NCI-H526 (cell line): ENCODE results near the gene PIBF1.
A peak's percentile ranks its signal among the peaks of the same experiment; 100 is the strongest.
"Not testable (repeated sequence)": the region's sequence is repeated elsewhere in the genome, so short reads cannot be mapped to it uniquely, and the experiment has no call there.

ENCODE experiments used
- DNase-seq, 2 experiments: peaks; one replicate each; lab custom pipeline; 2025; lab: John Stamatoyannopoulos, UW

The PIBF1 gene

GRCh38 chr13:73025217-73026012 lies 243.5 kb downstream of the PIBF1 start:
- DNase-seq, result no peak

DNA sequence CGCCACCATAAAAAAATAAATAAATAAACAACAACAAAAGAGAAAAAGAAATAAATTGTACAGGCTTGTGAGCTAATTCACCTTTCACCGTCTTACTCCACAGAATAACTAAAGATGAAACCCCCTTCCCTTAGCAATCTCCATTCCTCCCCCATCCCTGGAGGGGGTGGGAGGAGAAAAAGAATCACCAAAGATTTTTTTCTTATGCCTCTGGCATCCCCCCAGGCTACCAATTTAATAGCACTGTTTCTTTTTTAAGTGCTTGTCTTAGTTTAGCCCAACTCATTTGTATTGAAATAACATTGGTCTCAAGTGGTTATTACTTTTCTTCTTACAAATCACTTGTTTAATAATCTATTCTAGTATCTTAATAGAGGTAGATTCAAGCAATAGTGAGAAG lies 253.0 kb downstream of the PIBF1 start:
- no peak for DNase-seq

- DNase-seq, result no peak
These were observed 253.7 kb downstream of the PIBF1 start for GRCh38 chr13:73035660-73036059.

DNA sequence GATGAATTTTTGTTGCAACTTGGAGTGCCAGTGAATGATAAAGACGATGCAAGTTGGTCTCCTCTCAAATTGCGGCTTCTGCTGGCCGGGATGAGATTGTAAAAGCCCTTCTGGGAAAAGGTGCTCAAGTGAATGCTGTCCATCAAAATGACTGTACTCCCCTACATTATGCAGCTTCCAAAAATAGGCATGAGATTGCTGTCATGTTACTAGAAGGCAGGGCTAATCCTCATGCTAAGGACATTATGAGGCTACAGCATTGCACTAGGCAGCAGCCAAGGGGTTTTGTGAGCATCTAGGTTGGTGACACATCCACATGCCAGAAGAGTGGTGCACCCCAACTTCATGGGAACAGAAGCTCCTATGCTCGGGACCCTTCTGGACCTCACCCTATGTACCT lies 254.6 kb downstream of the PIBF1 start:
- DNase-seq, result no peak

DNA sequence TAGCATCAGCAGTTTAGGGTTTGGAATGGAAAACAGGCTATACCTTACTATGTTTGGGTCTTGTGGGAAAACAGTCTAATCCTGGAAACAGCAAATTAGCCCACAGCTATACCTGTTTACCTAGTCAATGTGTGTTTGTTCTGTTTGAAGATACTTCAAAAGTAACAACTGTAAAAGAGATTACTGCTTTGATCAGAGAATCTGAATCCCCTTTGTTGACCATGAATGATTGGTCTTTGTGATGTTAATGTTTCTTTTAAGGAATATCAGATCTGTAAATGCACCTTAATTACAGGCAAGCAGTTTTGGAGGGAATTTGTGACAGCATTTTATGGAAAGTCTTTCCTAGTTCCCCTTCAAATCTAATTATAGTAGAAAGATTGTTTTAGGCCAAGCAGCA lies 256.1 kb downstream of the PIBF1 start:
- DNase-seq, result peak in 1 of 2 experiments; percentile 21

GRCh38 chr13:73039201-73040108 lies 257.5 kb downstream of the PIBF1 start:
- DNase-seq, result peak in 1 of 2 experiments; percentile 49

DNA sequence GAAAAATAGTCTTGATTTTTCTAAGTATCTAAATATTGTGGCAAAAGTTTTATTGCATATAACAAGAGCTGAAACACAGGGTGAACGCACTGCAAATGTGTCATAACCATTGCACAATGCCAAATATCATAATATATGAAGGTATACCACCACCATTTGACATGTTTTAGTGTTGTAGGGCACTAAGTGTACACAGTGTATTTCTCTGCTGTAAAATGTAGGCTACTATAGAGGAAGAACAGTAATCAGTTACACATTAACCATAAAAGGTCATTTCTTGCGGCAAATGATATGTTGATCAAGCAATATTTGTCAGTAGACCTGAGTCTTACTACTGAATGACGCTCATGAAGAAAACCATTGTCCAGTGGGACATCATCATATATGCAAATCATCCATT lies 258.6 kb downstream of the PIBF1 start:
- DNase-seq, result peak; percentile 91 to 96

GRCh38 chr13:73040968-73041596 lies 259.1 kb downstream of the PIBF1 start:
- peak; percentile 79 to 86 for DNase-seq

DNA sequence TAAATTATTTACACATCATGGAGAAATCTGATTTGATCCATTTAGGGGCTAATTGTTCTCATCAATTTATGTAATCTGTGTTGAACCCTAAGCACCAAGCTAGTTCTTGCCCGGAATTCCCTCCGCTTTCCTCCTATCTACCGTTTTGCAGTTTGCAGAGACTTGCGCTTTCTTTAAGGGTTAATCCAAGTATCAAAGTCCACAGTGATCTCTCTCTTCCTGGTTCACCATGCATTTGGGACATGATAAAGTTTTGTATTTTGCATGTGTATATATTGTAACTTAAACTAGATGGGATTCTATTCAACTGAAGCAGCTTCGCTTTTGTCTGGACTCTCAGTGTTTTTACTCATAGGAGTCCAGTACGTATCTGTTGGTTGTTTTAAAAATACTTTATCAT lies 263.1 kb downstream of the PIBF1 start:
- peak in 1 of 2 experiments; percentile 94 for DNase-seq

- not testable (repeated sequence) for DNase-seq
These were observed 266.7 kb downstream of the PIBF1 start for GRCh38 chr13:73048615-73049014.

DNA sequence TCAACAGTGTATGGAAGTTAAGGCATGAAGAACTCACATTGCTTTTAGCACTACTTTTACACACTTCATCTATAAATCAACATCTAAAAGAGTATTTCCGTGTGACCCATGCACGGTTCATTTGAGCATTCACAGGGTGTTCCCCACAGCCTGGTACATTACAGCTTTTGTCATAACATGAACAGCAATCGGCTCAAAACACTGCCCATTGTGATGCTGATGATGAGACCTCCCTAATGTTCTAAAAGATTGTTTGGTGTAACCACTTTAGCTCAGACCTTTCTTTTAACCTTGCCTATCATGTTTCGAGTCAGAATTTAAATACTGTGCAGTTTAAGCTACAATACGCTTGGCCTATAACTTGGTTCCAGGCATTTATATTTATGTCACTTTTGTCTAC lies 272.8 kb downstream of the PIBF1 start:
- no peak for DNase-seq

GRCh38 chr13:73055813-73056564 lies 274.1 kb downstream of the PIBF1 start:
- no peak for DNase-seq

GRCh38 chr13:73056565-73056962 lies 274.6 kb downstream of the PIBF1 start:
- no peak for DNase-seq

DNA sequence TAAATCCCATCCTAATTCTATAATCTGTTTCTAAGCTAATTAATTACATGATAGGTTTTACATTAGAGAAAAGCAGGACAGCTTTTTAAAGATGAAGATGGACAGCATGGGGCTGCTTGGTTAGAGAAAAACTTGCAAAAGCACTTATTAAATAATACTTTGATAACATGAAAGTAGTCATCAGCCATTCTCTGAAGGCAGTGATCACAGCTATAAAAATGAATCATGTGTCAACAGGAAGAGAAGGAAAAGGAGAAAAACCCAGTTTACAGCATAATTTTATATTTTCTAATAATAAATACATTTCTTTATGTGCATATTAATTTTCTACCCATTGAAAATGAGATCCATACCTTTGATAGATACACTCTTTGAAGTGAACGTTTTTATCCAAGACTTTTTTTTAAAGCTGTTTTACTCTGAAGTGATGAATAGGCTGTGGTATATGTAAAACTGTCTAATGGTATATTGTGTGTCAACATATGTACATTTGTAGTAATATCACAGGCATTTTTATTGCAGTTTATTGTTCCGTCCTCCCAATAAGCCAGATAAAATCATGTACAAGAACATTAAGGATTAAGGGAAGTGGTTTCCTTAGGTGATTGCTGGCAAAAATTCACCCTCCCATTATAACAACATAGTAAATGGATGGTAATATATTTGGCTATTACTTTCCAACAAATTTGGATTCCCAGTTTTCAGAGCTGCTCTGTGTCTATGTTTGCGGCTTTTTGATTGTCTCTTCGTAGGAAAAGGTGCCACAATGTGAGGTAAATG lies 275.5 kb downstream of the PIBF1 start:
- no peak for DNase-seq

DNA sequence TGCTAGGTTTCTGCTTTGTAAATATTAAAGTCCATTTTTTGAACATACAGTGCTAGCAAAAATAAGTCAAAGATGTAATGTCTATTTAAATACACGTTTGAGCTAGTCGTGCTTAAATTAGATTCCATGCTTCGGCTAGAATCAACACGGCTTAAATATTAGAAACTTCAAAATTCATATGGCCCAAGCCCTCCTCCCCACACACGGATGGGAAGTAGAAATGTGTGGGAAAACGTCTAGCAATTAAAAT lies 276.1 kb downstream of the PIBF1 start:
- DNase-seq, result no peak

DNA sequence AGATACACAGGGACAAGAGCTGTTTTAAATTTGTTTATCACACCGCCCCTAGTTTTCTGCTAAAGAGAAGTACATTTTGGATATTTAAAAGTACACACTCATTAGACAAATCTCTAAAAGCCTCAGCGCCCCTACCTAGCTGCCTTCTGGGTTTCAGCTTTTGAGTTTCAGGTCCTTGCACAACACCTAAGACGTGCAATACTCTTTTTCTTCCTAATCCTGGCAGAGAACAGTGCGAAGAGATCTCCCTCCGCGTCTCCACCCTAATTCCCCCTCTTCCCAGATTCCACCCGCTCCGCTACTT lies 276.5 kb downstream of the PIBF1 start:
- peak in 1 of 2 experiments; percentile 72 for DNase-seq

DNA sequence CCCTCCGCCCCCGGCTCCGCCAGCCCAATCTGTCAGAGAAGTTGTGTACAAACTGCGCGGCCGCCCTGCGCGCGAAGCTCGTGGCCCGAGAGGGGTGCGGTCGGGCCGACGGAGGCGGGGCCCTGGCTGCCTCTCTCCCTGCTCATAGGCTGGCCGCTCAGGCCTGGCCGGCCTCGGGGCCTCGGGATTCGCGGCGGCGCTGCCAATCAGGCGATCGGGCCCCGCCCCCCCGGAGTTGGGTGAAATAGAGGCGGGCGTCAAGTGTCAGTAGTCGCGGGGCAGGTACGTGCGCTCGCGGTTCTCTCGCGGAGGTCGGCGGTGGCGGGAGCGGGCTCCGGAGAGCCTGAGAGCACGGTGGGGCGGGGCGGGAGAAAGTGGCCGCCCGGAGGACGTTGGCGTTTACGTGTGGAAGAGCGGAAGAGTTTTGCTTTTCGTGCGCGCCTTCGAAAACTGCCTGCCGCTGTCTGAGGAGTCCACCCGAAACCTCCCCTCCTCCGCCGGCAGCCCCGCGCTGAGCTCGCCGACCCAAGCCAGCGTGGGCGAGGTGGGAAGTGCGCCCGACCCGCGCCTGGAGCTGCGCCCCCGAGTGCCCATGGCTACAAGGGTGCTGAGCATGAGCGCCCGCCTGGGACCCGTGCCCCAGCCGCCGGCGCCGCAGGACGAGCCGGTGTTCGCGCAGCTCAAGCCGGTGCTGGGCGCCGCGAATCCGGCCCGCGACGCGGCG lies 277.0 kb downstream of the PIBF1 start, which contains the start of gene KLF5:
KLF5 (plus strand) TSS at position 270 of the 724 bp plus-strand sequence; CDS start at position 593, 323 bp downstream.
- DNase-seq, result peak; percentile 96 to 100

DNA sequence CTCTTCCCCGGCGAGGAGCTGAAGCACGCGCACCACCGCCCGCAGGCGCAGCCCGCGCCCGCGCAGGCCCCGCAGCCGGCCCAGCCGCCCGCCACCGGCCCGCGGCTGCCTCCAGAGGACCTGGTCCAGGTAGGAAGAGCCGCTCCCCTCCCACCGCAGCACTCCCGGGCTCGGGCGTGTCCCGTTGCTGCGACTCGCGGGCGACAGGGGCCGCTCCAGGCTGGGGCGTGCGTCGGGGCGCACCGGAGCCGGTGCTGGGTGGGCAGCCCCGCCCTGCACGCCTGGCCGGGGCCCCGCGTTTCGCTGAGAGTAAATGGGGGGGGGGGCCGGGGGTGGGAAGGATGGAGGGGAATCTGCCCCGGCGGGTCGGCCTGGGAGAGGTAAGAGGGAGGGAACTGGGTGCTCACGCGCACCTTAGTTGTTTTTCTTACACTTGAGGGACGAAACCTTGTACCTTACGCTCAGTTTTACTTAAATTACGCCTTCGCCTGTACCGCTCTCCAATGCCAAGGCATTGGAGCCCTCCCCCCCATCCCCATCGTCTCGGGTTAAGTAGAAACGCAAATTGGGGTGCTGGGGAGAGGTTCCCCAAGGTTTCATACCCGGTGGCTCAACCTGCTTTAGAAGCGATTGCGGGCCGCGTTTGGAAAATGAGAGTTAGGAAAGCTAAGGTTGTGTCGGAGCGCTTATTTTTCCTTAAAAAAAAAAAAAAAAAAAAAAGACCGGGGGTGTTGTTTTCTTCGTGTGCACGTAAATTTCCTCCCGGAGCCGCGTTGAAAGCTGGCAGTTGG lies 277.7 kb downstream of the PIBF1 start:
- peak; percentile 34 to 94 for DNase-seq

- DNase-seq, result peak in 1 of 2 experiments; percentile 72
These were observed 278.6 kb downstream of the PIBF1 start for GRCh38 chr13:73060251-73061160.
